ENCODE measurements around the gene MSL2. TPM values are rescaled to one million over a fixed set of nuclear protein-coding genes. Genes with fewer than 3 reads are reported as not detected.
"Not testable (repeated sequence)": the region's sequence is repeated elsewhere in the genome, so short reads cannot be mapped to it uniquely, and the experiment has no call there.

The MSL2 gene
- total RNA-seq, 2 donors from 2014 or later: 25.9 to 44.2 TPM

DNA sequence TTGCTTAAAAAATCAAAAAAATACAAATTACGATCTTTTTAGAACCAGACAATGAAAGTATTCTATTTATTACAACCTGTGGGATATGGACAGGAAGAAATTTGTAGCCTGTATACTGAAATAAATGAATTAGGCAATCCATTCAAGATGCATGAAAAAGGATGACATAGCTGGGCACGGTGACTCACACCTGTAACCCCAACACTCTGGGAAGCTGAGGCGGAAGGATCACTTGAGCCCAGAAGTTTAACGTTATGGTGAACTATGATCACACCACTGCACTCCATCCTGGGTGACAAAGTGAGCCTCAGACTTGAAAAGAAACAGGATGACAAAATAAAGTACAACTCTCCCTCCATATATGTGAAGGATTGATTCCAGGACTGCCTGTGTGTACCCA, 74.1 kb downstream of the MSL2 start:
- H3K36me3 ChIP-seq: no peaks in the 10 kb centered on the region
- no peaks in the 10 kb centered on the region for H3K9me3 ChIP-seq
- H3K4me3 ChIP-seq: no peak overlapping the region
- 91% methylated on average over 4 of the region's 4 CpGs for WGBS
- H3K27me3 ChIP-seq (replicated peaks; ENCODE audit: insufficient read depth): no peaks in the 10 kb centered on the region
- intact Hi-C loops (cut with DNase I): no loop called here
- H3K4me1 ChIP-seq (replicated peaks): no peaks in the 10 kb centered on the region
- no peak overlapping the region for H3K27ac ChIP-seq
- TF ChIP-seq POLR2AphosphoS5 (IDR thresholded peaks at IDR 0.05): no peak
- no peak for TF ChIP-seq CTCF (IDR thresholded peaks at IDR 0.05)
- TF ChIP-seq POLR2A (IDR thresholded peaks at IDR 0.05): no peak
- DNase-seq (ENCODE audit: low spot score): no peak

DNA sequence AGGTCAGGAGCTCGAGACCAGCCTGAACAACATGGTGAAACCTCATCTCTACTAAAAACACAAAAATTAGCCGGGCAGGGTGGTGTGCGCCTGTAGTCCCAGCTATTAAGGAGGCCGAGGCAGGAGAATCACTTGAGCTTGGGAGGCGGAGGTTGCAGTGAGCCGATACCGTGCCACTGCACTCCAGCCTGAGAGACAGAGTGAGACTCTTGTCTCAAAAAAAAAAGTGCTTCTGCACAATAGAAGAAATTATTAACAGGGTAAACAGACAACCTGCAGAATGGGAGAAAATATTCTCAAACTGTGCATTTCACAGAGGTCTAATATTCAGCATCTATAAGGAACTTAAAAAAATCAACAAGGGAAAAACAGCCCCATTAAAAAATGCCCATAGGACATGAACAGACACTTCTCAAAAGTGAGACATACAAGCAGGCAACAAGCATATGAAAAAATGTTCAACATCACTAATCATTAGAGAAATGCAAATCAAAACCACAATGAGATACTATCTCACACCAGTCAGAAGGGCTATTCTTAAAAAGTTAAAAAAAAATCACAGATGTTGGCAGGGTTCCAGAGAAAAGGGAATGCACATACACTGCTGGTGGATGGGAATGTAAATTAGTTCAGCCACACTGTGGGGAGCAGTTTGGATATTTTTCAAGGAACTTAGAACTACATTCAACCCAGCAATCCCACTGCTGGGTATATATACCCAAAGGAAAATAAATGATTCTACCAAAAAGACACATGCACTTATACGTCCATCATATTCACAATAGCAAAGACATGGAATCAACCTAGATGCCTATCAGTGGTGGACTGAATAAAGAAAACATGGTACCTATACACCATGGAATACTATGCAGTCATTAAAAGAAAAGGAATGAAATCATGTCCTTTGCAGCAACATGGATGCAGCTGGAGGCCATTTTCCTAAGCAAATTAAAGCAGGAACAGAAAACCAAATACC, 75.5 kb downstream of the MSL2 start:
- Histone ChIP-seq H3K9me3 (no peaks in the 10 kb centered on the region), H3K36me3 (no peaks in the 10 kb centered on the region), H3K27ac (no peak overlapping the region), H3K27me3 (replicated peaks; ENCODE audit: insufficient read depth) (no peaks in the 10 kb centered on the region), H3K4me1 (replicated peaks) (no peaks in the 10 kb centered on the region), H3K4me3 (no peak overlapping the region)
- TF ChIP-seq CTCF (IDR thresholded peaks at IDR 0.05): no peak
- no peak for TF ChIP-seq POLR2AphosphoS5 (IDR thresholded peaks at IDR 0.05)
- TF ChIP-seq POLR2A (IDR thresholded peaks at IDR 0.05): no peak
- WGBS: 96% methylated on average over 8 of the region's 8 CpGs
- intact Hi-C loops (cut with DNase I): no loop called here
- no peak for DNase-seq (ENCODE audit: low spot score)

- H3K9me3 ChIP-seq; DNase-seq (ENCODE audit: low spot score); H3K27ac ChIP-seq; intact Hi-C loops (cut with DNase I); H3K27me3 ChIP-seq (replicated peaks; ENCODE audit: insufficient read depth); H3K36me3 ChIP-seq; H3K4me3 ChIP-seq; H3K4me1 ChIP-seq (replicated peaks): not testable (repeated sequence)
- WGBS: 95% methylated on average over 5 of the region's 5 CpGs
These were observed 76.4 kb downstream of the MSL2 start for GRCh38 chr3:136119783-136120182.

DNA sequence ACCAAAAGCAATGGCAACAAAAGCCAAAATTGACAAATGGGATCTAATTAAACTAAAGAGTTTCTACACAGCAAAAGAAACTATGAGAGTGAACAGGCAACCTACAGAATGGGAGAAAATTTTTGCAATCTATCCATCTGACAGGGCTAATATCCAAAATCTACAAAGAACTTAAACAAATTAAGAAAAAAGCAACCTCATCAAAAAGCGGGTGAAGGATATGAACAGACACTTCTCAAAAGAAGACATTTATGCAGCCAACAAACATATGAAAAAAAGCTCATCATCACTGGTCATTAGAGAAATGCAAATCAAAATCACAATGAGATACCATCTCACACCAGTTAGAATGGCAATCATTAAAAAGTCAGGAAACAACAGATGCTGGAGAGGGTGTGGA, 76.8 kb downstream of the MSL2 start:
- H3K9me3 ChIP-seq; intact Hi-C loops (cut with DNase I); H3K4me3 ChIP-seq; H3K36me3 ChIP-seq; H3K4me1 ChIP-seq (replicated peaks); DNase-seq (ENCODE audit: low spot score); H3K27ac ChIP-seq; H3K27me3 ChIP-seq (replicated peaks; ENCODE audit: insufficient read depth): not testable (repeated sequence)
- 97% methylated on average over 1 of the region's 1 CpG for WGBS

- no peaks in the 10 kb centered on the region for H3K4me1 ChIP-seq (replicated peaks)
- no peak for DNase-seq (ENCODE audit: low spot score)
- TF ChIP-seq CTCF (IDR thresholded peaks at IDR 0.05) (no peak), POLR2A (IDR thresholded peaks at IDR 0.05) (no peak), POLR2AphosphoS5 (IDR thresholded peaks at IDR 0.05) (no peak)
- H3K27me3 ChIP-seq (replicated peaks; ENCODE audit: insufficient read depth): no peaks in the 10 kb centered on the region
- H3K4me3 ChIP-seq: no peak overlapping the region
- H3K36me3 ChIP-seq: no peaks in the 10 kb centered on the region
- intact Hi-C loops (cut with DNase I): no loop called here
- 96% methylated on average over 2 of the region's 2 CpGs for WGBS
- no peaks in the 10 kb centered on the region for H3K9me3 ChIP-seq
- H3K27ac ChIP-seq: no peak overlapping the region
These were observed 81.7 kb downstream of the MSL2 start for GRCh38 chr3:136114421-136114820.

DNA sequence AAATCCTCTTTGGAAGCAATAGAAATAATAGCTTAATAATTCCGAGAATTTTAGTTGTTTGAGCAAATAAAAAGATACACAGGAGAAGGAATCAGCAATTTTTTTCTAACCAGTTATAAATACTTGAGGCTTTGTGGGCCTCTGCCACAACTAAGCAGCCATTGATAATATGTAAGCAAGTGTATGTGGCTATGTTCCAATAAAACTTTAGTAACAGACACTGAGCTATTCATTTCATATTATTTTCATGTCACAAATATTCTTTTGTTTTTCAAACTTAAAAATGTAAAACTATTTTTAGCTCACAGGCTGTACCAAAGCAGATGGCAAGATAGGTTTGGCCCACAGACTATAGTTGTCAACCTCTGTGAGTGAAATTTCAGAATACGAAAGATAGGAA, 85.7 kb downstream of the MSL2 start:
- no peaks in the 10 kb centered on the region for H3K27me3 ChIP-seq (replicated peaks; ENCODE audit: insufficient read depth)
- no peak for DNase-seq (ENCODE audit: low spot score)
- TF ChIP-seq POLR2AphosphoS5 (IDR thresholded peaks at IDR 0.05) (no peak), POLR2A (IDR thresholded peaks at IDR 0.05) (no peak), CTCF (IDR thresholded peaks at IDR 0.05) (no peak)
- no peaks in the 10 kb centered on the region for H3K9me3 ChIP-seq
- WGBS: 93% methylated on average over 2 of the region's 2 CpGs
- no peak overlapping the region for H3K4me3 ChIP-seq
- no peaks in the 10 kb centered on the region for H3K36me3 ChIP-seq
- intact Hi-C loops (cut with DNase I): no loop called here
- no peak overlapping the region for H3K27ac ChIP-seq
- H3K4me1 ChIP-seq (replicated peaks): no peaks in the 10 kb centered on the region

All from prostate gland (tissue), 2 donors.